Measurements from ENCODE around the gene DCDC1.

- TF ChIP-seq CTCF (conservative IDR thresholded peaks at IDR 0.05; ENCODE audit: low read depth, low read length) = no peak
- TF ChIP-seq EZH2 (IDR thresholded peaks at IDR 0.05; ENCODE audit: borderline replicate concordance, low read depth, low read length, poor library complexity, severe bottlenecking) = no peak
These were observed 67.7 kb downstream of the DCDC1 start for GRCh38 chr11:31301549-31302510.

Measured in A673 (cell line).